ENCODE data around the gene IQUB. TPM values are rescaled to one million over a fixed set of nuclear protein-coding genes. Genes with fewer than 3 reads are reported as not detected.
"Not testable (repeated sequence)": the region's sequence is repeated elsewhere in the genome, so short reads cannot be mapped to it uniquely, and the experiment has no call there.

The IQUB gene
- total RNA-seq, 2 donors from 2014 or later = 0.16 to 0.34 TPM

GRCh38 chr7:123526533-123526932 lies 7.9 kb downstream of the IQUB start:
- not testable (repeated sequence) for H3K9me3 Mint-ChIP-seq; H3K36me3 Mint-ChIP-seq; DNase-seq (ENCODE audit: low spot score in 2 of 2); ATAC-seq; H3K27ac Mint-ChIP-seq

DNA sequence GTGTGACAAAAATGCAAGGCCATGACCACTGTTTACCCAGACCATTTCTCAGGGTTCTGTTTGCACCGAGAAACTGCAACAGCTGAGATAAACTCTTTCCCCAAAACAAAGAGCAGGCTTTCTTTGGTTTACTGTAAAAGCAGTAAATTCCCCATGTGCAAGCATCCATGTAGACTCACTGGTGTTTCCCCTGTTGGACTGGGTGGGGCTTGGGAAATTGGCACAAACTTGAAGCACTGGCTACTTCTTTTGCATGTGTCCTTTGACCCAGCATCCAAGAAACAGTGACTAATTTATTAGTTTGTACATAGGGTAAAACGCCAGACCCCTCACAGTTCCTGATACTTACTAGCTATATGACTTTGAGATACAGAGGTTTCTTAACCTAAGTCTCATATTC lies 12.3 kb downstream of the IQUB start:
- ATAC-seq (no peak), DNase-seq (ENCODE audit: low spot score in 2 of 2) (no peak)
- H3K27ac Mint-ChIP-seq = no peak overlapping the region
- no peaks in the 10 kb centered on the region for H3K36me3 Mint-ChIP-seq
- H3K9me3 Mint-ChIP-seq = no peaks in the 10 kb centered on the region

GRCh38 chr7:123505221-123505620 lies 29.2 kb downstream of the IQUB start:
- Mint-ChIP-seq H3K36me3 (peaks cover 5 to 7% of the 10 kb centered on the region in 2 donors), H3K27ac (no peak overlapping the region), H3K9me3 (peaks cover 4 to 7% of the 10 kb centered on the region in 2 donors)
- ATAC-seq (no peak), DNase-seq (ENCODE audit: low spot score in 2 of 2) (no peak)

DNA sequence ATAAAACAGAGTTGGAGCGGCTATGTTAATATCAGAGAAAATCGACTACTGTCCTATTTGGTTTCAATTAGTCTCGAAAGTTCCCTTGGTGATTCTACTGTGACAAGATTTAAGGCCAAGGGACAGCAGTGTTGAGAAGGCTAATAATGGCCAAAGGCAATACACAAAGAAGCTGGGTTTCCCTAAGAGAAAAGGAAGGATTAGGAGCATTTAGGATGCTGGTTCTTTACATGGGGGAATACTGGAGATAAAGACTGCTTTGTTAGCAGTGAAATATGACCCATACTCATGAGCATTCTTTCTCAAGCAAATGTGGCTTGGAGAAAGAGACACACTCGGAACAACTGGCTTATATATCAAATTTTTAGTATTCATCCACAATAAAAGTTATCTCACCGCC lies 32.2 kb downstream of the IQUB start:
- peaks cover 5 to 7% of the 10 kb centered on the region in 2 donors for H3K36me3 Mint-ChIP-seq
- peaks cover 4 to 7% of the 10 kb centered on the region in 2 donors for H3K9me3 Mint-ChIP-seq
- DNase-seq (ENCODE audit: low spot score in 2 of 2) (no peak), ATAC-seq (no peak)
- H3K27ac Mint-ChIP-seq = no peak overlapping the region

- Mint-ChIP-seq H3K27ac (no peak overlapping the region), H3K9me3 (peaks cover 3 to 4% of the 10 kb centered on the region in 2 donors), H3K36me3 (peaks cover 3% of the 10 kb centered on the region in 2 donors)
- DNase-seq (ENCODE audit: low spot score in 2 of 2) (no peak), ATAC-seq (no peak)
Measured at GRCh38 chr7:123500878-123501489, 33.4 kb downstream of the IQUB start.

GRCh38 chr7:123499211-123499970 lies 35.0 kb downstream of the IQUB start:
- H3K36me3 Mint-ChIP-seq = no peaks in the 10 kb centered on the region
- H3K9me3 Mint-ChIP-seq = no peaks in the 10 kb centered on the region
- no peak for DNase-seq (ENCODE audit: low spot score in 2 of 2)

DNA sequence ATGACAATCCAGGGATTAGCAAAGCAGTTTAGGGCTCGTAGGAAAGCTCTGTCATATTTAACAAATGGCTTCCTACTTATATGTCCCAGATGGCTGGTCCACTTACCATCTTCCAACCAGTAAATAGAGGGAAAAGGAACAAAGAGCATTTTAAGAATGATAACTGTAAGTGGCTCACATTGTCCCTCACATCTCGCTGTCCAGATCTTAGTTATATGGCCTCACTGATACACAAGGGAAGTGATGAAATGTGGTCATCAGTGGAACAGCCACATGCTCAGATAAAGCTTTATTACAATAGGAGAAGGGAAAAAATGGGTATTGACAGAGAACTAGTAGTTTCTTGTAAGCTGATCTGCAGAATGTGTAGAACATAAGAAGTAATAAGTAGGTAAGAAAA lies 35.8 kb downstream of the IQUB start:
- Mint-ChIP-seq H3K36me3 (no peaks in the 10 kb centered on the region), H3K27ac (no peak overlapping the region), H3K9me3 (no peaks in the 10 kb centered on the region)
- DNase-seq (ENCODE audit: low spot score in 2 of 2) (no peak), ATAC-seq (no peak)

More at GRCh38 chr7:123499211-123499970, 35.0 kb downstream of the IQUB start:
- H3K27ac Mint-ChIP-seq = no peak overlapping the region
- ATAC-seq = no peak

DNA sequence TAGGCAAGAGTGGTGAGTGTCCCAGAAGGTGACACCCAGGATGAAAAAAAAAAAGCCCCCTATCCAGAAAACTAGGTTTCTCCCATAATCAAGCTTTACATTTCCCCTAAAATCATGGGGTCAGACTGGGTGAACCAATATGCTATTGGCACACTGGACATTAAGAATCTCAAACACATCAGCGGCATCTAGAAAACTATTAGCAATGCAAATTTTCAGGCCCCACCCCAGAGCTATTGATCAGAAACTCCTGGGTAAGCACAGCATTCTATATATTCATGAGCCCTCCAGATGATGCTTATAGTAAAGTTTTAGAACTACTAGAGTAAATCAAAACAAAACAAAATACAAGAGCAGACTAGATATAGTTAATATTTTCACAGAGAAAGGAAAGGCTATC lies 36.4 kb downstream of the IQUB start:
- no peak overlapping the region for H3K27ac Mint-ChIP-seq

GRCh38 chr7:123494193-123494796 lies 40.1 kb downstream of the IQUB start:
- H3K9me3 Mint-ChIP-seq = no peaks in the 10 kb centered on the region
- no peak for ATAC-seq

More for the DNA sequence above, 36.4 kb downstream of the IQUB start:
- H3K36me3 Mint-ChIP-seq = no peaks in the 10 kb centered on the region
- no peak for ATAC-seq
- DNase-seq (ENCODE audit: low spot score in 2 of 2) = no peak
- no peaks in the 10 kb centered on the region for H3K9me3 Mint-ChIP-seq

GRCh38 chr7:123492485-123492884 lies 41.9 kb downstream of the IQUB start:
- no peaks in the 10 kb centered on the region for H3K9me3 Mint-ChIP-seq
- no peak overlapping the region for H3K27ac Mint-ChIP-seq
- no peaks in the 10 kb centered on the region for H3K36me3 Mint-ChIP-seq
- DNase-seq (ENCODE audit: low spot score in 2 of 2) = no peak
- peak in 1 of 2 donors; percentile 64 for ATAC-seq

More at GRCh38 chr7:123494193-123494796, 40.1 kb downstream of the IQUB start:
- peak in 1 of 2 donors; percentile 20 for DNase-seq (ENCODE audit: low spot score in 2 of 2)
- Mint-ChIP-seq H3K27ac (no peak overlapping the region), H3K36me3 (no peaks in the 10 kb centered on the region)

- H3K27ac Mint-ChIP-seq = no peak overlapping the region
- no peaks in the 10 kb centered on the region for H3K36me3 Mint-ChIP-seq
- no peaks in the 10 kb centered on the region for H3K9me3 Mint-ChIP-seq
- DNase-seq (ENCODE audit: low spot score in 2 of 2) (no peak), ATAC-seq (no peak)
Measured at GRCh38 chr7:123485721-123486120, 48.7 kb downstream of the IQUB start.

DNA sequence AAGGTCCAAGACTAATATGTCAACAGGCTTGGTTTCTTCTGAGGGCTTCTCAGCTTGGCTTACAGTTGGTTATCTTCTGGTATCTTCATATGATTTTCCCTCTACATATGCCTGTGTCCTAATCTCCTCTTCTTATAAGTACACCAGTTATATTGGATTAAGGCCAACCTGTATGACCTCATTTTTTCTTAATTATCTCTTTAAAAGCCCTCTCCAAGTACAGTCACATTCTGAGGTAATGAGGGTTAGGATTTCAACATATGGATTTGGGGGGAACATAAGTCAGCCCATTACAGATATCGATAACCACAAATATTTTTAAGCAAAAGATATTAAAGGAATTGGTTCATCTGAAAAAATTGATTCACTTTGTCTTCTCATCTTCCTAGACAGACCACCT lies 49.2 kb downstream of the IQUB start:
- Mint-ChIP-seq H3K9me3 (no peaks in the 10 kb centered on the region), H3K27ac (no peak overlapping the region), H3K36me3 (no peaks in the 10 kb centered on the region)
- no peak for ATAC-seq
- DNase-seq (ENCODE audit: low spot score in 2 of 2) = no peak

DNA sequence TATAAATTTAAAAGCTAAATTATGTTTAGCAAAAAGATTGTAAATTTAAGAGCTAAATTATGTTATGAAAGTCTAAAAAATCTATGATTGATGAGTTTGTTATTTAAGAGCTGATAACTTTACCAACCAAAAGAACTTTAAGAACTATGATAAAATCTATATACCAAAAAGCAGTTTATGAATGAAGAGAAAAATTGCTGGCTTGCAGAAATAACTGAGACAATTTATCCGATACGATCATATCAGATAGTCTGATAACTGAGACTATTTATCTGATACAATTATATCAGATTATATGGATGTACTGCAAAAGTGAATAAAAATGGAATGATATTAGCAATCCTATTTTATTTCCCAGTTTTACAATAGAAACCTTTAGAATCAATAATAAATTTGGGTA lies 50.2 kb downstream of the IQUB start:
- H3K36me3 Mint-ChIP-seq = no peaks in the 10 kb centered on the region
- ATAC-seq (no peak), DNase-seq (ENCODE audit: low spot score in 2 of 2) (no peak)
- no peak overlapping the region for H3K27ac Mint-ChIP-seq
- H3K9me3 Mint-ChIP-seq = no peaks in the 10 kb centered on the region

GRCh38 chr7:123480107-123480506 lies 54.3 kb downstream of the IQUB start:
- DNase-seq (ENCODE audit: low spot score in 2 of 2) (no peak), ATAC-seq (no peak)
- peaks cover 5% of the 10 kb centered on the region in 2 donors for H3K9me3 Mint-ChIP-seq
- H3K27ac Mint-ChIP-seq = no peak overlapping the region
- H3K36me3 Mint-ChIP-seq = peaks cover 0 to 4% of the 10 kb centered on the region in 2 donors

- not testable (repeated sequence) for H3K9me3 Mint-ChIP-seq; H3K27ac Mint-ChIP-seq; ATAC-seq; H3K36me3 Mint-ChIP-seq; DNase-seq (ENCODE audit: low spot score in 2 of 2)
Measured at GRCh38 chr7:123478056-123478455, 56.3 kb downstream of the IQUB start.

DNA sequence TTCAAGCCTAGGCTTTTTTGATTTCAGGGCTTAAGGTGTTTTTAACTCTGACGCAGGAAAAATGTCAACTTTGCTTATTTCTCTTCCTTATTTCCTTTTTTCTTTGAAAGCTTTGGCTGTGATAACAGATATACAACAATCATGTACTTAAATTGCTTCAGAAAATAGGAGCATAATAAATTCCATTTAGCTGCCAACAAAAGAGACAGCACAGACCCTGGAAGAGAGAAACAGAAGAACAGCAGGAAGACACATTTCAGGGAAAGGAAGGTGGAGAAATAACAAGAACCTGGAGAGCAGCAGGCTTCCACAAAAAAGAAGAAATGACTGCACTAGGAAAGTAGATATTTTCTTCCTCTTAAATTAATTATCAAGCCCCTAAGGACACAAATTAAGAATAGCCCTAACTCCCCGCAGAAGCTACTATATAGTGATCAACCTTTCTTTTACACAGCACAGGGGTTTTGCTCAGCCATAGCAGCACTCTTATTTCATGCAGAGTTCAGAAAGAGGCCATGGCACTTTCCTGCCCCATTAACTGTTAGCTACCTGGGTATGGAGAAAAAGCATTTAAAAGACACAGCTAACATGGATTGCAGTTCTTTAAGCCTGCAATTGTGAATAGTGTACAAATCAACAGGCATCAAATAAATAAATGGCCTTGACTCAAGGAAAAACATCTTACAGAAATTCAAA lies 61.5 kb downstream of the IQUB start:
- peaks cover 5% of the 10 kb centered on the region in 2 donors for H3K9me3 Mint-ChIP-seq
- H3K36me3 Mint-ChIP-seq = peaks cover 0 to 4% of the 10 kb centered on the region in 2 donors
- DNase-seq (ENCODE audit: low spot score in 2 of 2) (no peak), ATAC-seq (no peak)
- no peak overlapping the region for H3K27ac Mint-ChIP-seq

DNA sequence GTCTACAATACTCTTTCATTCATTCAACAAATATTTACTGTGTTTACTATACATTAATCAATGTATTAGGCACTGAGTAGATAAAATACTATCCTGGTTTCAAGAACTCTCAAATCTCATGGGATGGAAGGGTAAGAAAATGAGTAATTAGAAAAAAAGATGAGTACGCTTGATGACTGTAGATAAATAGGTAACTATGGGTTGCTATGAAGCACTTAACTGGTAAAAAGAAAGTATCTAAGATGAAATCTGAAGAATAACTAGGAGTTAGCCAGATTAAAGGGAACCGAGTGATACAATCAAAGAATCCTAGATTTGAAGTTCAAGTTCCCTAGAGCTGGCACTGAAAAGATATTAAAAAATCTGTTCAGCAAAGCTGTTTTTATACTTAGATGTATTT lies 62.1 kb downstream of the IQUB start:
- H3K36me3 Mint-ChIP-seq = peaks cover 0 to 4% of the 10 kb centered on the region in 2 donors
- ATAC-seq (no peak), DNase-seq (ENCODE audit: low spot score in 2 of 2) (no peak)
- no peak overlapping the region for H3K27ac Mint-ChIP-seq
- H3K9me3 Mint-ChIP-seq = peaks cover 5% of the 10 kb centered on the region in 2 donors
